CD4-positive, alpha-beta T cell treated with Interleukin-1 beta for 1 hour (primary cell): ENCODE measurements around the gene KCNJ16.
"Not testable (repeated sequence)": the region's sequence is repeated elsewhere in the genome, so short reads cannot be mapped to it uniquely, and the experiment has no call there.

Experiments
- DNase-seq, 2 donors: peaks; one replicate each; pipeline ENCODE4 v3.0.0-alpha.2; 2020 to 2022

Gene KCNJ16

DNA sequence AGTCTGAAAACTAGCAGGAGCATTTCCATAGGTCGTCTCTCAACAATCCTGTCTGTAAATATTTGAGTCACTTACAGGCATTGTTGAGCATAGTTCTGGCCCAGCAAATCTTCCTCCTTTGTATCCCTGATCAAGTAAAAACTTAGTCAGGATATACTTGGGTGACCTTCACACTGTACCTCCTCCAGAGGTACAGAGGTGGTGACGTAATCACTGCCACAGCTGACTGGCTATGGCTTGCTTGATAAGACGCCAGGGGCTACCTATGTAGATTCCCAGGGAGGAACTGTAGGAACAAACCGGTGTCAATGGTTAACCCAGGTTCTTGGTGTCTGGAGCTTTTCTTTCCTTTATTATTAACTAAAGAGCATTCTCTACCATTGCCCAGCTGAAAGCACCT is at the start of gene KCNJ16:
Gene KCNJ16, plus strand, starts transcription at position 270 of the 400 bp plus-strand sequence. CDS start 56,863 bp downstream, outside the sequence.
- DNase-seq: no peak

DNA sequence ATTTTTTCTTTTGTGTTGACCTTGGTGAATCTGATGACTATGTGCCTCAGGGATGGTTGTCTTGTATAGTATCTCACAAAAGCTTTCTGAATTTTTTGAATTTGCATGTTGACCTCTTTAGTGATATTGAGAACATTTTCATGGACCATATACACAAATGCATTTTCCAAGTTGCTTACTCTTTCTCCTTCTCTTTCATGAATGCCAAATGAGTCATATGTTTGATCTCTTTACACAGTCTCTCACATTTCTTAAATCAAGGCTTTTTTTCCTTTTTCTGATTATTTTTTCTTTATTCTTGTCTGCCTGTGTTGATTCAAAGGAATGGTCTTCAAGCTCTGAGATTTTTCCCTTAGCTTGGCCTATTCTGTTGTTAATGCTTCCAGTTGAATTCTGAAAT is 46.6 kb upstream of the KCNJ16 start:
- DNase-seq: no peak

DNA sequence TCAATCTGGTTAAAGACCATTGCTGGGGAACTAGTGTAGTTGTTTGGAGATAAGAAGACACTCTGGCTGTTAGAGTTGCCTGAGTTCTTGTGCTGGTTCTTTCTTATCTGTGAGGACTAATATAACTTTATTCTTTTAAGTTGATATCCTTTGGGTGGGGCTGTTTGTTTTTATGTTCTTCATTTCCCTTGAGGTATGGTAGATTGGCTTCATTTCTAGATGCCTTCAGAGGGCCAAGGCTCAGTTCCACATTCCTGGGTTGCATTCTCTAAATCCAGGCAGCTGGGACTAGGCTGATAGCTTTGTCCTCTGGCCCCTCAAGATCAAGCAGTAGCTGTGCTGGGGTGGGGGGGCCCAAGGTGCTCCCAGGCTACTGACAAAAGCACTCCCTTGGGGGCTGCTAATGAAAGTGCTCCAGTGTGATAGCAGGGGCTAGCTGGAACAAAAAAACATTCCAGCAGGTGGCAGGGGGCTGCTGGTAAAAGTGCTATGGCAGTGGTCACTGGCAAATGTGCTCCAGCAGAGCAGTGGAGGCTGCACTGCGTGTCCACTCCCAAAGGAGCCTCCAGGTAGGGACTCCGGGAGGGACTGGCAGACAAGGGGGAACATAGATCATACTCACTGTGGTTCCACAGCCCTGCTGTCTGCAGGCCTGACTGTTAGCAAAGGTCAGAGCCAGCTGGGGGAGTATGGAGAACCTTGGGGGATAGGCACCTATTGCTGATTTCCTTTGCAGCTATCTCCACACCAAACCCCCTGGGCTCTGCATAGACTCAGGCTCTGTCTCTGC is 45.9 kb upstream of the KCNJ16 start:
- no peak for DNase-seq

DNA sequence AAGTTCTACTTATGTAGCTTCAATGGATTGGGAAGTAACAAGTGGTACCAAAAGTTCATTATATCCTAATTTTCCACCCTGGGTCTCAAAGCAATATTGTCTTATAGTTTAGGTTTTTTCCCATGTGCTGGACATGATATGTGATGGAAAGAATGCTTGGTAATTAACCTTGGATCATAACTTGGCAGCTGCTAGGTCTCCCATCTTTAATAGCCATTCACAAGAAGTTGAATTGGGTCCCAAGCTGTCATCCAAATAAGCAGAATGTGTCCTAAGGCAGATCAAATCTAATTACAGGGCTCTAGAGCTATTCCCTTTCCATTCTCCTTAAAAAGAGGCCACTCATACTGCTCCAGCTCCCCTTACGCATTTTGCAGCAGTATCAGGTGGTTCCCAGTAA is 44.7 kb upstream of the KCNJ16 start:
- no peak for DNase-seq

DNA sequence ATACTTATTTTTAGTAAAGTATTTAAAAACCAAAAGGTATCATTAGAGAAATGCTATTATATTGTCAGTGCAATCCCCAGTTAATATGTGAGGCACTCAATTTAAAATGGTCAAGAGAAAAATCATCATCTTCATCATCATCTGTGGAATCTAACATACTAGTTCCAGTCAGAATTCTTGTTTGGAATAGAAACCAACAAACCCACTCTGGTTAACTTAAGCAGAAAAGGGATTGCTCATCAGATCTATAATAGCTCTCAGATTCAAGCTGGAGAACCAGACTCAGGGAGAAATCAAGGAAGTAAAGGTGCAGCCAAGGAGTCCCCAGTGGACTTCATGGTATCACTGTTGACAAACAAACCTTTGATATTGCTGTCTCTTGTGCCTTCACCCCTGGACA is 43.7 kb upstream of the KCNJ16 start:
- DNase-seq: no peak

DNA sequence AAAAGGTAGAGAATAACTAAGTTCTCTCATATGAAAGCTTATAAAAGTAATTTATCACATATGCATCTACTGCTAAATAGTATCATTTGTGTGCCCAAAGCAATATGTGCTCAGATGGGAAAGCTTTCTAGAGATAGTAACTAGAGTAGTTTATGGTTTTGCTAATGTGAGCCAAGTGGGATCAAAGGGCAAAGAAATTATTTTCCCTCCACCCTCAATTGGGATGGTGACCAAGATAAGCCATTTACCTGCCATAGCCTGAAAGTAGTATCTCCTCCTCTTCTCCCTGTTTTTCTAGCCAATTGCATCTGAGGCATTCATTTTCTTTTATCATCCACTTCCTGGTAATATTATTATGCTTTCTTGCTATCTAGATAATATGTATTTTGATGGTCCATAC is 41.9 kb upstream of the KCNJ16 start:
- DNase-seq: no peak

DNA sequence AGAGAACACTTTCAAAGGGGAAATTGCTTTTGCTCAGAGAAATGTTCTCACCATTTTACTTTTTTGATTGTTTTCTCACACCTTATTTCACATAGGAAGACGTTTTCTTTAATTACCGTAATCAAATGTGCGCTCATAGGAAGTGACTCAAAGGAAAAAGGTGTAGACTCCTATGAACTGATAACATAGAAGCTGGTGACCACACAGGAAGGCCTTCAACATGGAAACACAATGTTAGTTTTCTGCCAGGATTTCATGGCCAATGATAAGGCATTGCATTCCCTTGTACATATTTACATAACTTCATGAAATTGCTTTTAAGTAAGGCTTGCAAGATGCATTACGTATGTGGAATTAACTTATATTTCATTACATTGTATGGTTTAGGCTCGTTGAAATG is 40.9 kb upstream of the KCNJ16 start:
- no peak for DNase-seq

DNA sequence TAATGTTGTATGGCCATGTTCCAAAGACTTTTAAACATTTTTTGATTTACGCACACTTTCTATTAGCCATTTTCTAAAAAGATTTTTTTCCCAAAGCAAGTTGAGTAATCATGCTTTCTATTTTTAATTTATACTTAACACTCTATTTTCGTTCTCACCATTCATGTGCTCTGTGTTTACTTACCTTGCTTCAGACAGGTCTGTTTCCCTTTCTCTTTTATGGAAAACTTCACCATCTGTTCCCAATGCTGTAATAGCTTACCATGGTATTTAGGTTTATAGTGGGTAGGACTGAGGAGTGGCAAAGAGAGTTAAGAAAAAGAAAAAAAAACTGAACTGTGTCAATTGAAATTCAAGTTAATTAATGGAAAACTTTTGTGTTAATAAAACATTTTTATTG is 37.5 kb upstream of the KCNJ16 start:
- DNase-seq: no peak

DNA sequence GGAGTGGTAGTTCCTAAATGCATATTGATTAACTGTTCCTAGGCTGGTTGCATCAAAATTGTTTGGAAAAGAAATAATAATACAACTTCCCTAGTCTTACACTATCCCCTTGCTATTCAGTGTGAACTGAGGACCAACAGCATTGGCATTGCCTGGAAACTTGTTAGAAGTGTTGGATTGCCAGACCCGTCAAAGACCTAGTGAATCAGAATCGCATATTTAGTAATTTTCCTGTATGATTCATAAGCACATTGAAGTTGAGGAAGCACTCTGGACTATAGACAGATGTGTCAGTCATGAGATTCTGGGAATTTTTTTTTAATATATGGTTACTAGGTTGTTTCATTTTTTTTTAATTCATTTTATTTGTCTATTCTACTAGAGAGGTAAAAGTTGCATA is 34.7 kb upstream of the KCNJ16 start:
- DNase-seq: no peak

DNA sequence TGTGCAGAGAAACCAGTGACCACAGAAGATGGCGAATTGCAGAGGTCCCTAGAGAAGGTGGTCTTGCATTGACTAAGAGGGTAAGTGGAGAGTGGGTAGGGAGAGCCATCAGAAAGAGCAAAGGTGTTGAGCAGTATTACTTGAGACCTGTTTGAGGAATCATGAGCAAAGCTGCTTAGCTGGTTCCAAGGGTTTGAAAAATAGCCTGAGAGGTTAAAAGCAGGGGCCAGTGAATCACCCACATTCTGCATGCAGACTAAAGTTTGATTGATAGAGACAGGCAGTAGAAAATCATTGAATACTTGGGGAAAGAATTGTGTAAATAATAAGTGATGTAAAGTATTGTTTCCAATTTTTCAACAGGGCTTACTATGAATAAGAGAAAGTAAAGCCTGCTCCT is 34.0 kb upstream of the KCNJ16 start:
- no peak for DNase-seq

DNA sequence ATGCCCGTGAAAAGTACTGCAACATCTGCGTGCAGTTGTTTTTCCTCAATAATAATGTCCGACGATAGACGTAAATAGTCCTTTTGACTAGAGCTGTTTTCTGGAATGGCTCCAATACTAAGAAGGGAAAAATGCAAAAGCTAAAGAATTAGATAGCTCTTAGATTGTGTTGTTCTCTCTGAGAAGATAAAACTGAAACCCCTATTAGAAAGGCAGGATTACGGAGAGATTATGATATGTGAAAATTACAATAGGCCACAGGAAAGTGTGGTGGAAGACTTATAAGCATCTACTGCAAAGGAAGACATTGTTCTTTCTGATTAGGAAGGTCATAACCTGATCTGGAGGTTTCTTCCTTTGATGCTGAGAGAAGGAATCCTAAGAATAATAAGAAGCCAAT is 33.5 kb upstream of the KCNJ16 start:
- DNase-seq: no peak

DNA sequence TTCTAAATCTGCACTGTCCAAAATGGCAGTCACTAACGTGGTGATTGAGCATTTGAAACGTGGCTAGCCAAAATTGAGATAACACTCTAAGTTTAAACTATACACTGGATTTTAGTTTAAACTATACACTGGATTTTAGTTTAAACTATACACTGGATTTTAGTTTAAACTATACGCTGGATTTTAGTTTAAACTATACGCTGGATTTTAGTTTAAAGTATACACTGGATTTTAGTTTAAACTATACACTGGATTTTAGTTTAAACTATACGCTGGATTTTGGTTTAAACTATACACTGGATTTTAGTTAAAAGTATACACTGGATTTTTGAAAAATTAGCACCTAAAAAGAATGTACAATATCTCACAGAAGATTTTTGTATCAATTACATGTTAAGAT is 29.2 kb upstream of the KCNJ16 start:
- not testable (repeated sequence) for DNase-seq

DNA sequence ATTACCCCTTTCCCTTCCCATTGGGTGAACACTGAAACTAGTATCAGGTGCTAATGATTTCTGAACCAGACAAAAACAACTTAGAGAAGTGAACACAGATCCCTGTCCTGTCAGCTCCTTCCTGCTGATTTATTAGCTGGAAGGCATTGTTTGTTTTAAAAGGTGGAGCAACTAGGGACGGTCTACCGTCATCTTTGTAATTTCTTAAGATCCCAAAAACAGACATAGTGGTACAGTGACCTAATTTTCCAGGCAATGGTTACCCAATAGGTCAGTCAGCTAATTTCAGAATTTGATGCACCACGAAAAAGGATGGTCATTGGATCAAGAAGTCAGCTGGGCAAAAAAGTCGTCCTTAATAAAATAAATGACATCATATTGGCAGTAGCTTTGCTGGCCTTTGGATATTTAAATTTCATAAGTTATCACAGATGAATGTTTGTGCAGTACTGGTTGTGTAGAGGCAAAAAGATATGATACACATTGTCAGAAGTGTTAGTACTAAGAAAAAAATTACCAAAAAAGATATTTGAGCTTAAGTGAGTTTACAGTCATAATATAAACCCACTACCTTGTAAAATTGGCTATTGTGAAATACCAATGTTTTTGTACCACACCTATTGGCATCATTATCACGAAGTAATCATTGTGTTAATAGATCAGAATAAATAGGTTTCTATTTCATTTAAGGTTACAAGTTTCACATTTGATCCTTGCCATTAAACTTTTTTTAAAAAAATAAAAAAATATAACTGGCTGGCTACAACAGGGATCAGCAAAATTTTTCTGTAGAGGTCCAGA is 27.2 kb upstream of the KCNJ16 start:
- DNase-seq: no peak

DNA sequence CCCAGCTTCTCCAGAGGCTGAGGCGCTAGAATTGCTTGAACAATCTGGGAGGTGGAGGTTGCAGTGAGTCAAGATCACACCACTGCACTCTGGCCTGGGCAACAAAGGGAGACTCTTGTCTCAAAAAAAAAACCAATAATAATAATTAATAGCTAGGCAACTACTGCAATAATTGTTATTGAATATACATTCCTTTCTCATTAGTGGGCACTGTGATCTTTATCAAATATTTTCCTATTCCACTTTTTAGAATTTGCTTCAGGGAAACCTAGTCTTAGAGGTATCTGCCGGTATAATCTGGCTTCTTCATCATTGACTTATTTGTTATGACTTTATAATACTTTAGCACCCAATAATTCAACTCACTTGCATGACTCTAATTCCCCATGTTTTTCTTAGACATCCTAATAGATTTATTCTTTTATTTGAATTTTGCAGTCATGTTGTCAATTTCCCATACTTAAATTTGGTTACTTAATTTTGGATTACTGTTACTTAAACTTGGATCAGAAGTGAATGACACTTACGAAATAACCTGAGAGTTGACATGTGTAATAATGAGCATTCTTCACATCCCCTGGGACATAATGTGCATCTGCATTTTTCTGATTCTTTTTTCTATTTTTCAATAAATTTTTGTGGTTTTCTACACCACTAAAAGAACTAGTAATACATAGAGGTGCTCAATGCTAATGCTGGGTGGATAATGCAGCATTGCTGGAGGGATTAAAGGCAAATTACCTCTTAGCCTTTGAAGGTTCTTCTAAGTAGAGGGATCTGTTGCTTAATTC is 25.0 kb upstream of the KCNJ16 start:
- DNase-seq: no peak

DNA sequence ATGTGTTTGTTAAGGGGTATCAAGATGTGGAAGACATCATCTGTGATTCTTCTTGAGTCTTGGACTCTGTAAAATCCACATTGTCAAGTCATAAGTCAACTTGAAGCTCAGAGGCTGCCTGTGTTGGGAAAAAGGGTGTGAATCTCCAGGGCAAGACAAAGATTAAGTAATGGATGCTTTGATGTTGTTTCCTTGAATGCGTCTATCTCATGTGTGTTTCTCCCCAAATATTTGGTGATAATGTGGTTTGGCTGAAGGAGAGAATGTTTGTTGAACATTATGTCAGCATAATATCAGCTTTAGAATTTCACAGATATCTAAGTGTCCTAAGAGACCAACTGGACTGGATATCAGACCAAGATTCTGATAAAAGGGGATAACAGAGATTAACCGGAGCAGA is 24.1 kb upstream of the KCNJ16 start:
- no peak for DNase-seq

DNA sequence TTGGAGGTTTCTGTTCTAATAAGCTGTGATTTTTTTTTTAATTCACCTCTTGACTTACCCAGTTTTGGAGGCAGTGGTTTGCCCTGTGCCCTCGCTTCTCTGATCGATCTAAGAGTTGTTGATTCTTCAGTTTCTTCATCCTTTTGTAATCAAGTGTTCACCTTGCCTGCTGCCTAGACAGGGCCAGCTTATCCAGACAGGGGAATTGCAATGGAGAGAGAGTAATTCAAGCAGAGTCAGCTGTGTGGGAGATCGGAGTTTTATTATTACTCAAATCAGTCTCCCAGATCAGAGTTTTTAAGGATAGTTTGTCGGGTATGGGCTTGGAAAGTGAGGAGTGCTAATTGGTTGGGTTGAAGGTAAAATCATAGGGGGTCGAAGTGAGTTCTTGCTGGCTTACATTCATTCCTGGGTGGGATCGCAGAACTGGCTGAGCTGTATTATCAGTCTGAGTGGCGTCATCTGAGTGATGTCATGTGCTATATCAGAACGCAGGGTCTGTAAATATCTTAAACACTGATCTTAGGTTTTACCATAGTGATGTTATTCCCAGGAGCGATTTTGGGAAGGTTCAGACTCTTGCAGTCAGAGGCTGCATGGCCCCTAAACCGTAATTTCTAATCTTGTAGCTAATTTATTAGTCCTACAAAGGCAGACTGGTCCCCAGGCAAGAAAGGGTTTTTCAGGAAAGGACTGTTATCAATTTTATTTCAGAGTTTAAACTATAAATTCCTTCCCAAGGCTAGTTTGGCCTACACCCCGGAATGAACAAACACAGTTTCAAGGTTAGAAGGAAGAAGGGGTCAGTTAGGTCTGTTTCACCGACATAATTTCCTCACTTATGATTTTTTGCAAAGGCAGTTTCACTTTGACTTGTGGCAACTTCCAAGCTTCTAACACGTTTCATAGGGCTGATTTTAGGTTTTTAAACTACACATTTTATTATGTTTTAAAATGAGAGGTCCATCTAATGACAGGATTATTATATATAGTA is 21.5 kb upstream of the KCNJ16 start:
- no peak for DNase-seq

DNA sequence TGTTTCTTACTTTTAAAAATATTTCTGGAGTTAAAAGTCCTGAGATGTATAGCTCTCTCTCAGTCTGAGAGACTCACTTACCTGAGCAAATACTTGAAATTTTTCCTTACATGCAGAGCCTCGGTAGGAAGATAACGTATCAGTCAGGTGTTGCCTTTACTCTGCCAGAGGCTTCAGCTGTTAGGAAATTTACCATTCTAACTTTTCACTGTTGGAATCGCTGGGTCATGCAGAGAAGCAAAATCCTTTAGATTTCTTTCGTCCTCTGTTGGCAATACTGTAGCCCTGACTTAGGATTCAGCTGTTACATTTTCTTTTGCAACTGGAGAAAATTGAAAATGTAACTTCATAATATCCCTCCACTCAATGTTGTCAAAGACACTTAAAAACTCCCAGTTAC is 20.0 kb upstream of the KCNJ16 start:
- DNase-seq: no peak

DNA sequence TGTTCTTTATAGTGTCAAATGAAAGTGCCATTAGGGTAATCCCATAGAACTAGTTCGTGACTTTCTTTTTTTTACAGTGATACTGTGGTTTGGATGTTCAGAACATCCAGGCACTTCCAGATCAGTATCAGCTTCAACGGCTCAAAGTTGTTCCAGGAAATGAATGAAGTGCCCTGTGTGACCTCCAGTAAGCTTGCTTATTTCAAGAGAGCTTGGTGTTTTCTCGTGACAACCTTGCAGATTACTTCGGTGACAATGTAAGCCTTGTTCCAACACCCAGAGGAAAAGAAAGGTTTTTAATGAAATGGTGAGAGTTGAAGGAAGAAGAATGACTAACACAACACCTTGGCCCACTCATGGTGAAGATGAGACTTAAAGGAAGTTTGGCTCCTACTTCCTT is 16.0 kb upstream of the KCNJ16 start:
- DNase-seq: no peak

DNA sequence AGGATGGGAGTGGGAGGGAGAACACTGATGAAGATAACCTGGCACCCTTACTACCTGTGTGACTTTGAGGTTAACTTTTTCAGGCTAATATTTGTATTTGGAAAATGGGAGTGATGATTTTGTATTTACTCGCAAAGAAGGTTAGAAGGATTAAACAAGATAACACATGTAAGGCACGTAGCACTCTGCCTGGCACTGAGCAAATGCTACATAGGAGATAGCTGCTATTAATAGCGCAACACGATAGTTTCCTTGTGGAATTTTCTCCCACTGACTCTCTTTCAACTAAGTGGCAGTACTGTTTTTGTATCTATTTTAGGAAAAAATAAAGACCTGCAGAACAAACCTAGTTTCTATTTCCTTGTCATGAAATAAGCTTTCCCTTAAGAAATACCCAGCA is 15.4 kb upstream of the KCNJ16 start:
- no peak for DNase-seq

DNA sequence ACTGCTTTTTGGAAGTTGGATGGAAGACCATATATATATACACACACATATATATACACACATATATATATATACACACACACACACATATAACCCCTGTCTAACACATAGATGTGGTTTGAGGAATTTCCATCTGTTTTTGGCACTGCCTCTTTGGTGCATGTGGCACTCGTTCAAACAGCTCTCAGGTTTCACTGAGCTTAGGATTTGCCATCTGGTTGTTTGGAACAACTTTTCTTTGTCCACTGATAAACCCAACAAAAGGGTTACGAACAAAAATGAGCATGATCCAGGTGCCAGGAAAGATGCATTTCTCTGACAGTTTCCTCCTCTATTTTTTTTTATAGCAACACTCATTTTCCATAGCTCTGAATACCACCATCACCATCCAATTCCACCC is 14.6 kb upstream of the KCNJ16 start:
- DNase-seq: no peak

DNA sequence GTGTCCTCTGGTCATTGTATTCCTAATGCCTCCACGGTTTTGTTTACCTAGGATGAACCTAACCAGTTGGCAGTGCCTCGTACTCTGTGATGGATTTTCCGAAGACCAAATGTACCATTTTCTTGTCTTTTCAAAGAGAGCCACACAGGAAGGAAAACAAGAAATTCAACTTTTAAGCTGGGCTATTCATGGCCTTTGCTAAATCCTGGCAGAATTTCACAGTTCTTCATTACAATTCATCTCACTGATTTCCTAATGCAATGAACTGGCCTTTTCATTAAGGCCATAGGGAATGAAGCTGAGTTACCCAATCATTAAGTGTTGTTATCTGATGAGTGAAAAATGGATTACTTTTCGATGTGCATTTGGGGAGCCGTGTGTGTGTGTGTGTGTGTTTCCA is 7.9 kb upstream of the KCNJ16 start:
- no peak for DNase-seq

DNA sequence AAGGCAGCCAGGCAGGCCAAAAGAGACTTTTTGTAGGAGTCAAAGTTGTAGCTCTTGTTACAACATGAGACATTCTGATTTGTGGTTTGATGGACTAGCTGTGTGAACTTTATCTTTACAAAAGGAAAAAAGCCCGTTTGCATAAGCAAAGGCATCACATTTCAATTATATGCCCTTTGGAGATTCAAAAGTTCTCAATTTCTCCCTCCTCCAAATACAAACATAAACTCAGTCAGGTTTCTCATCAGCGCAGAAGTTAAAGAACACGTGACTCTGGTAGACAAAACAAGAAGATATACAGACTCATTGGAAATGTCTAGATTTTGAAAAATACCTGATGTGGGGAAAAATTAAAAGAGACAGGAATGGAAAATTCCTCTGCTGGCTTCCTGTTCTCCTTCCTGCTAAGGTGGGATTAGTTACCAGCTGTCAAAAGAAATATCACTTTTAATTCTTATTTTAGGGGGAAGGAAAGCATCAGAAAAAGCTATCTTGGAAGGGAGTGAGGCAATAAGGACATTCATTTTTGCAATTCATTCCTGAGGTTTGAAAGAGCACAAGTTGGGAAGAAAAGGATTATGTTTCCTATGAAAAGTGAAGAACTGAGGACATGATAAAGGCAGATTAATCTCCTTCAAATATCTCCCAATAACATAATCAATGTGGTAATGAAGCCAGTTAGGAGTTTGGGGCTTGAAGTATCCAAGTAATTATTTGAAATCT is 4.6 kb upstream of the KCNJ16 start:
- DNase-seq: no peak
